BJ (cell line): Measurements from ENCODE around the gene DLG2. TPM values are rescaled to one million over a fixed set of nuclear protein-coding genes. Genes with fewer than 3 reads are reported as not detected.

Experiments
- CTCF ChIA-PET: fragments of 350-600 bp; formaldehyde crosslinking; extraction: SDS; loops from one replicate; lab custom pipeline; 2021; ENCODE audit warnings: antibody characterized with exemption, inconsistent platforms; lab: Yijun Ruan, JAX
- POLR2A ChIA-PET: fragments of 300-600 bp; sonication (Branson Sonifier 250); formaldehyde crosslinking; extraction: SDS; loops from one replicate; lab custom pipeline; 2021; ENCODE audit warnings: antibody characterized with exemption; lab: Charles Lee
- DNase-seq: peaks from one replicate; pipeline ENCODE4 v3.0.0-alpha.2; 2011; ENCODE audit warnings: low read depth
- H3K27me3 ChIP-seq: 2 replicates; pipeline ENCODE4 v1.6.0; 2011; ENCODE audit warnings: low read length; ENCODE audit not compliant: control insufficient read depth, insufficient read depth
- H3K36me3 ChIP-seq: 2 replicates; pipeline ENCODE4 v1.5.1; 2011; ENCODE audit warnings: low read length; ENCODE audit not compliant: control insufficient read depth, insufficient read depth
- H3K4me3 ChIP-seq: 2 replicates; pipeline ENCODE4 v1.5.1; 2011; ENCODE audit warnings: low read depth, mild to moderate bottlenecking, control low read depth, low read length
- polyA plus RNA-seq: library from polyadenylated mRNA; depleted of rRNA; stranded (reverse); fragments of >200 nt; gene quantifications from 2 replicates; pipeline ENCODE4 v1.2.3, GENCODE V29; 2011; rRNA removed
- small RNA-seq: library from RNA; depleted of rRNA; stranded (forward); fragments of <200 nt; gene quantifications from one replicate; pipeline ENCODE3, GENCODE V24; 2012; ENCODE audit warnings: low replicate concordance, low read depth; ENCODE audit not compliant: insufficient read length
- TF ChIP-seq, protein P1 (sequence below): IDR thresholded peaks from 2 replicates; pipeline ENCODE4 v1.5.1; 2011; ENCODE audit warnings: low read depth, mild to moderate bottlenecking, control low read depth, inconsistent platforms, low read length, moderate library complexity; ENCODE audit not compliant: insufficient read depth

DLG2 gene
- polyA plus RNA-seq, 1 experiment = 0.28 TPM

DNA sequence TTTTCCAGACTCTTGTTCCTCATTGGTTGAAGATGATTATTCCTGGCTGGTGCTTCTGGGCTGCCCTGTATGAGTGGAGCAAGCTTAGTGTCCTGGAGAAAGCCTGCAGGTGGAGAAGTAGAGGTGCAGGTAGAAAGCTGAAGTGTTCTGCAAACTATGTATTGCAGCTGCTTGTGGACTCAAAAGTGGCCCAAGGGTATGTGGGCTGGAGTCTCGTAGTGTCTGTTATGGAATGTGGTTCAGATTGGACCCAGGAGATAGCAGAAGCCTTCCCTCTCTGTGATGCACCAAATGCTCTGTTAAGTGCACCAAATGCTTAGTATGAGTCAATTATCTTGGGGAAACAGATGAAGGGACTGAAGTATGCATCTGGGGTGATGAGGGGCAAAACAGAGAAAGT is 2218.2 kb downstream of the DLG2 start:
- ChIA-PET CTCF (no interaction called here), POLR2A (no interaction called here)
- DNase-seq = no peak
- Histone ChIP-seq H3K4me3 (no peak overlapping the region), H3K27me3 (no peaks in the 10 kb centered on the region), H3K36me3 (no peaks in the 10 kb centered on the region)
- TF ChIP-seq, protein P1, sequence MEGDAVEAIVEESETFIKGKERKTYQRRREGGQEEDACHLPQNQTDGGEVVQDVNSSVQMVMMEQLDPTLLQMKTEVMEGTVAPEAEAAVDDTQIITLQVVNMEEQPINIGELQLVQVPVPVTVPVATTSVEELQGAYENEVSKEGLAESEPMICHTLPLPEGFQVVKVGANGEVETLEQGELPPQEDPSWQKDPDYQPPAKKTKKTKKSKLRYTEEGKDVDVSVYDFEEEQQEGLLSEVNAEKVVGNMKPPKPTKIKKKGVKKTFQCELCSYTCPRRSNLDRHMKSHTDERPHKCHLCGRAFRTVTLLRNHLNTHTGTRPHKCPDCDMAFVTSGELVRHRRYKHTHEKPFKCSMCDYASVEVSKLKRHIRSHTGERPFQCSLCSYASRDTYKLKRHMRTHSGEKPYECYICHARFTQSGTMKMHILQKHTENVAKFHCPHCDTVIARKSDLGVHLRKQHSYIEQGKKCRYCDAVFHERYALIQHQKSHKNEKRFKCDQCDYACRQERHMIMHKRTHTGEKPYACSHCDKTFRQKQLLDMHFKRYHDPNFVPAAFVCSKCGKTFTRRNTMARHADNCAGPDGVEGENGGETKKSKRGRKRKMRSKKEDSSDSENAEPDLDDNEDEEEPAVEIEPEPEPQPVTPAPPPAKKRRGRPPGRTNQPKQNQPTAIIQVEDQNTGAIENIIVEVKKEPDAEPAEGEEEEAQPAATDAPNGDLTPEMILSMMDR = no peak

Small RNA genes within 50 kb of the gene (small RNA-seq; reads per million reads assigned to genes)
- not detected for gene RF02112
- not detected for gene RF02113
- gene RNU6-1292P = 0.63 reads per million

Other genes with a start within 250 kb of the DLG2 start
- gene TMEM126B, start 1.2 kb upstream of the DLG2 start, polyA plus RNA-seq = 21.6 and 44.6 TPM in 2 replicates
- gene TMEM126A, start 20.6 kb upstream of the DLG2 start, polyA plus RNA-seq = 27.7 and 57.5 TPM in 2 replicates
- gene CREBZF, start 37.8 kb upstream of the DLG2 start, polyA plus RNA-seq = 15.4 and 18.8 TPM in 2 replicates
- gene CCDC89, start 58.9 kb upstream of the DLG2 start, polyA plus RNA-seq = 0.85 and 1.1 TPM in 2 replicates
- gene SYTL2, start 183.8 kb upstream of the DLG2 start, polyA plus RNA-seq = 43.5 and 70.9 TPM in 2 replicates
- not detected in 2 replicates for gene CCDC83, start 228.0 kb upstream of the DLG2 start, polyA plus RNA-seq